Endothelial cell of umbilical vein (primary cell): ENCODE data around the gene LRP1B. TPM values are rescaled to one million over a fixed set of nuclear protein-coding genes. Genes with fewer than 3 reads are reported as not detected.

Source experiments
- BruUV-seq: library from RNA; stranded (reverse); fragments of 400-500 nt; replicated peaks from 2 replicates; lab custom pipeline; 2021; lab: Mats Ljungman, UMichigan
- CTCF ChIA-PET: fragments of 300-600, 350-600 bp; sonication (Branson Sonifier 250); formaldehyde crosslinking; loops from one replicate; lab custom pipeline; 2021; ENCODE audit warnings: antibody characterized with exemption, inconsistent platforms; lab: Charles Lee
- POLR2A ChIA-PET: fragments of 300-600, 350-600 bp; sonication (Branson Sonifier 250); formaldehyde crosslinking; loops from one replicate; lab custom pipeline; 2021; ENCODE audit warnings: antibody characterized with exemption, inconsistent platforms; lab: Charles Lee
- DNase-seq: peaks from one replicate; pipeline ENCODE4 v3.0.0-alpha.2; 2011; ENCODE audit warnings: low read depth, low spot score
- FAIRE-seq: peaks from 2 replicates; lab custom pipeline; 2011; peaks lifted over from hg19 to GRCh38; lab: Jason Lieb, UNC
- H2AFZ ChIP-seq: 2 replicates; pipeline ENCODE4 v1.6.0; 2012; ENCODE audit warnings: low read depth, low read length, control low read depth, inconsistent platforms
- H3K27ac ChIP-seq: 2 replicates; pipeline ENCODE4 v1.5.1; 2011; ENCODE audit warnings: low read depth, mild to moderate bottlenecking, control low read depth, low read length, moderate library complexity; ENCODE audit not compliant: insufficient read depth
- H3K27me3 ChIP-seq, 2 experiments: 2 replicates each; pipeline versions ENCODE4 v1.6.0 to v1.6.1; 2011; ENCODE audit warnings: low read length in 2 of 2, mixed read lengths in 1 of 2; ENCODE audit not compliant: control insufficient read depth in 2 of 2, insufficient read depth in 2 of 2
- H3K36me3 ChIP-seq, 2 experiments: 2 replicates in 1 of 2; 3 replicates in 1 of 2; pipeline ENCODE4 v1.5.1; 2011; ENCODE audit warnings: low read length in 2 of 2, mild to moderate bottlenecking in 1 of 2, moderate library complexity in 1 of 2; ENCODE audit not compliant: control insufficient read depth in 2 of 2, insufficient read depth in 2 of 2; ENCODE audit errors: extremely low read depth in 1 of 2
- H3K4me1 ChIP-seq: 3 replicates; pipeline ENCODE4 v1.5.1; 2011; ENCODE audit warnings: mild to moderate bottlenecking, low read length; ENCODE audit not compliant: control insufficient read depth, insufficient read depth; ENCODE audit errors: extremely low read depth
- H3K4me2 ChIP-seq: 2 replicates; pipeline ENCODE4 v1.6.1; 2011; ENCODE audit warnings: low read length, control low read depth, mixed read lengths; ENCODE audit not compliant: insufficient read depth
- H3K4me3 ChIP-seq, 3 experiments: fragments of 200-600 bp in 1 of 3; sonication (generic), shearing (Covaris generic) in 1 of 3; replicated peaks in 1 of 3; 2 replicates each; pipeline ENCODE4 v1.5.1; 2011 to 2016; ENCODE audit warnings: control low read depth in 3 of 3, low read length in 3 of 3, mild to moderate bottlenecking in 2 of 3, inconsistent platforms in 1 of 3, low read depth in 1 of 3, moderate library complexity in 1 of 3; ENCODE audit not compliant: insufficient read depth in 1 of 3
- H3K79me2 ChIP-seq: 2 replicates; pipeline ENCODE4 v1.6.0; 2012; ENCODE audit warnings: low read length, inconsistent platforms; ENCODE audit not compliant: control insufficient read depth, insufficient read depth
- H3K9ac ChIP-seq: replicated peaks from 2 replicates; pipeline ENCODE3; 2011; ENCODE audit warnings: low read length, control low read depth; ENCODE audit not compliant: insufficient read depth; ENCODE audit errors: extremely low read depth
- H3K9me1 ChIP-seq: replicated peaks from 3 replicates; pipeline ENCODE4 v1.6.0; 2011; ENCODE audit warnings: mild to moderate bottlenecking, low read length; ENCODE audit not compliant: control insufficient read depth, insufficient read depth; ENCODE audit errors: extremely low read depth
- H3K9me3 ChIP-seq: replicated peaks from 2 replicates; pipeline ENCODE4 v1.5.1; 2012; ENCODE audit warnings: low read length, inconsistent platforms; ENCODE audit not compliant: control insufficient read depth, insufficient read depth
- H4K20me1 ChIP-seq: replicated peaks from 2 replicates; pipeline ENCODE3; 2011; ENCODE audit warnings: mild to moderate bottlenecking, low read length; ENCODE audit not compliant: control insufficient read depth, insufficient read depth; ENCODE audit errors: extremely low read depth
- EZH2 ChIP-seq: IDR thresholded peaks from 2 replicates; pipeline ENCODE4 v1.6.1; 2012; ENCODE audit warnings: borderline replicate concordance, low read depth, mild to moderate bottlenecking, moderate library complexity, low read length, inconsistent platforms; ENCODE audit not compliant: severe bottlenecking
- FOS ChIP-seq: IDR thresholded peaks from 2 replicates; pipeline ENCODE4 v1.6.1; 2011; ENCODE audit warnings: mild to moderate bottlenecking, low read length, moderate library complexity, borderline replicate concordance; ENCODE audit not compliant: insufficient read depth
- GATA2 ChIP-seq: IDR thresholded peaks from 2 replicates; pipeline ENCODE4 v1.7.0; 2011; ENCODE audit warnings: low read depth, mild to moderate bottlenecking, moderate library complexity, mixed read lengths, low read length; ENCODE audit not compliant: insufficient read length, insufficient read depth
- JUN ChIP-seq: IDR thresholded peaks from 2 replicates; pipeline ENCODE4 v1.6.1; 2011; ENCODE audit warnings: borderline replicate concordance, low read depth; ENCODE audit not compliant: insufficient read length, insufficient read depth
- MYC ChIP-seq: IDR thresholded peaks from one replicate; pipeline ENCODE4 v1.6.1; 2011; ENCODE audit warnings: mild to moderate bottlenecking, low read depth, low read length
- POLR2A ChIP-seq: IDR thresholded peaks from 2 replicates; pipeline ENCODE4 v1.6.1; 2012; ENCODE audit warnings: low read depth, mild to moderate bottlenecking, control low read depth, low read length
- POLR2AphosphoS5 ChIP-seq: IDR thresholded peaks from 2 replicates; pipeline ENCODE4 v1.6.1; 2012; ENCODE audit warnings: low read depth, mild to moderate bottlenecking, control low read depth, low read length, moderate library complexity; ENCODE audit not compliant: insufficient read depth
- dilution Hi-C: fragments of 300-500 bp; cut with MboI; formaldehyde crosslinking; loops from one replicate; pipeline ENCODE4 v1.15.0; 2019; ENCODE audit warnings: low sequenced_read_pairs; ENCODE audit not compliant: extremely low pct_ligation_motif_present
- intact Hi-C: fragments of 100-400 bp; cut with micrococcal nuclease; formaldehyde crosslinking; loops from one replicate; pipeline ENCODE4 v1.10.0; 2022
- polyA plus RNA-seq, 4 experiments: library from polyadenylated mRNA; depleted of rRNA in 3 of 4; stranded (reverse) in 3 of 4; unstranded in 1 of 4; fragments of >200 nt; gene quantifications; 2 replicates each; pipeline versions ENCODE4 v1.2.1 to v1.2.3, GENCODE V29; 2011 to 2012; ENCODE audit warnings: missing spikeins in 1 of 4
- total RNA-seq: library from RNA; stranded (reverse); gene quantifications from 2 replicates; pipeline ENCODE4 v1.2.3, GENCODE V29; 2021
- TF ChIP-seq, protein P1 (sequence below), 2 donors: IDR thresholded peaks; 1 replicate in 1 of 2; 2 replicates in 1 of 2; pipeline ENCODE4 v1.5.1; 2011; ENCODE audit warnings: low read length in 2 of 2, mild to moderate bottlenecking in 2 of 2, moderate library complexity in 2 of 2, control low read depth in 1 of 2, inconsistent platforms in 1 of 2, low read depth in 1 of 2; ENCODE audit not compliant: insufficient read depth in 1 of 2; ENCODE audit errors: extremely low read depth in 1 of 2
- TF ChIP-seq, protein P2 (sequence below): IDR thresholded peaks from 2 replicates; pipeline ENCODE4 v1.6.1; 2011; ENCODE audit not compliant: insufficient read depth, insufficient read length

LRP1B gene
- total and polyA plus RNA-seq, 2 donors (not counting 3 experiments of a cell fraction or from before 2014, with no cell fraction given), result 0.03 to 0.07 TPM

DNA sequence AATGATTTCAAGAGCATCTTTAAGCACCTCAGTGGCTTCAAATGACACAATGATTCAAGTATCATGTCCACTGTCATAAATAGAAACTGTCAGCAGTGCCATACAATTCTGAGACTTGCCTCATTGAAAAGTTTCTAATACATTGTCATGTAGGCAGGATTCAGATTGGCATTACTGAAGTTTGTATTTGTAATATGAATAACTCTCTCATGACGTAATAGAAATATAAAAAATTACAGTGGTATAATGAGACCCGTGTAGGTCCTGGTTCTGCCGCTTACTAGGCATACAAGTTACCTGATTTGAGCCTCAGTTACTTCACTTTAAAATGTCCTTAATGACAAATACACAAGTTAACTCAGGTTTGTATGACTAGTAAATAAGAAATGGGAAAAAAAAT lies 1814.5 kb downstream of the LRP1B start:
- dilution Hi-C loops, result no loop called here
- DNase-seq, result no peak
- no peaks in the 10 kb centered on the region for H3K9me1 ChIP-seq
- no TSS peak for BruUV-seq
- no peak overlapping the region for H3K4me3 ChIP-seq
- no peak overlapping the region for H2AFZ ChIP-seq
- no peak overlapping the region for H3K4me2 ChIP-seq
- intact Hi-C loops, result no loop called here
- TF ChIP-seq EZH2 (no peak), FOS (no peak), POLR2AphosphoS5 (no peak), POLR2A (no peak), MYC (no peak), GATA2 (no peak), JUN (no peak)
- TF ChIP-seq, protein P1, sequence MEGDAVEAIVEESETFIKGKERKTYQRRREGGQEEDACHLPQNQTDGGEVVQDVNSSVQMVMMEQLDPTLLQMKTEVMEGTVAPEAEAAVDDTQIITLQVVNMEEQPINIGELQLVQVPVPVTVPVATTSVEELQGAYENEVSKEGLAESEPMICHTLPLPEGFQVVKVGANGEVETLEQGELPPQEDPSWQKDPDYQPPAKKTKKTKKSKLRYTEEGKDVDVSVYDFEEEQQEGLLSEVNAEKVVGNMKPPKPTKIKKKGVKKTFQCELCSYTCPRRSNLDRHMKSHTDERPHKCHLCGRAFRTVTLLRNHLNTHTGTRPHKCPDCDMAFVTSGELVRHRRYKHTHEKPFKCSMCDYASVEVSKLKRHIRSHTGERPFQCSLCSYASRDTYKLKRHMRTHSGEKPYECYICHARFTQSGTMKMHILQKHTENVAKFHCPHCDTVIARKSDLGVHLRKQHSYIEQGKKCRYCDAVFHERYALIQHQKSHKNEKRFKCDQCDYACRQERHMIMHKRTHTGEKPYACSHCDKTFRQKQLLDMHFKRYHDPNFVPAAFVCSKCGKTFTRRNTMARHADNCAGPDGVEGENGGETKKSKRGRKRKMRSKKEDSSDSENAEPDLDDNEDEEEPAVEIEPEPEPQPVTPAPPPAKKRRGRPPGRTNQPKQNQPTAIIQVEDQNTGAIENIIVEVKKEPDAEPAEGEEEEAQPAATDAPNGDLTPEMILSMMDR (IDR thresholded peaks at IDR 0.05; ENCODE audit: extremely low read depth in 1 of 2, insufficient read depth in 1 of 2, low read depth in 1 of 2, low read length in 2 of 2), result no peak
- TF ChIP-seq, protein P2, sequence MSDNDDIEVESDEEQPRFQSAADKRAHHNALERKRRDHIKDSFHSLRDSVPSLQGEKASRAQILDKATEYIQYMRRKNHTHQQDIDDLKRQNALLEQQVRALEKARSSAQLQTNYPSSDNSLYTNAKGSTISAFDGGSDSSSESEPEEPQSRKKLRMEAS, result no peak
- H3K9ac ChIP-seq, result no peak overlapping the region
- ChIA-PET CTCF (no interaction called here), POLR2A (no interaction called here)
- H3K4me1 ChIP-seq, result no peaks in the 10 kb centered on the region
- H3K36me3 ChIP-seq, result no peaks in the 10 kb centered on the region
- no peak for FAIRE-seq
- no peak overlapping the region for H3K27ac ChIP-seq
- H4K20me1 ChIP-seq, result no peaks in the 10 kb centered on the region
- H3K9me3 ChIP-seq, result no peaks in the 10 kb centered on the region
- H3K27me3 ChIP-seq, result no peaks in the 10 kb centered on the region
- H3K79me2 ChIP-seq, result no peaks in the 10 kb centered on the region
